GM10266 (cell line): ENCODE data around the gene PLBD2.

Experiments
- DNase-seq: peaks from one replicate; pipeline ENCODE4 v3.0.0; 2012; ENCODE audit errors: extremely low spot score
- CTCF ChIP-seq: IDR thresholded peaks from 2 replicates; pipeline ENCODE4 v1.5.1; 2012; ENCODE audit warnings: mild to moderate bottlenecking, low read depth; ENCODE audit not compliant: control insufficient read depth, insufficient read depth; ENCODE audit errors: missing control alignments

PLBD2 gene

GRCh38 chr12:113382206-113382605 is 23.8 kb downstream of the PLBD2 start:
- no peak for DNase-seq
- TF ChIP-seq CTCF, result no peak

GRCh38 chr12:113384778-113385177 is 26.4 kb downstream of the PLBD2 start:
- TF ChIP-seq CTCF, result no peak
- DNase-seq, result no peak

- no peak for TF ChIP-seq CTCF
- no peak for DNase-seq
Observed at GRCh38 chr12:113385282-113385882, 27.0 kb downstream of the PLBD2 start.

- no peak for DNase-seq
- TF ChIP-seq CTCF, result no peak
Observed at GRCh38 chr12:113386866-113387566, 28.6 kb downstream of the PLBD2 start.

- TF ChIP-seq CTCF, result no peak
- DNase-seq, result no peak
Observed at GRCh38 chr12:113387631-113388030, 29.2 kb downstream of the PLBD2 start.

GRCh38 chr12:113388351-113388750 is 30.0 kb downstream of the PLBD2 start:
- no peak for TF ChIP-seq CTCF
- DNase-seq, result no peak
